Astrocyte (in vitro differentiated cells and primary cell): ENCODE results near the gene SMARCA4. TPM values are rescaled to one million over a fixed set of nuclear protein-coding genes. Genes with fewer than 3 reads are reported as not detected.

Source experiments
- DNase-seq: peaks from one replicate; pipeline ENCODE4 v3.0.0-alpha.2; 2010; ENCODE audit warnings: low read depth
- FAIRE-seq: peaks from 2 replicates; lab custom pipeline; 2011; peaks lifted over from hg19 to GRCh38; lab: Jason Lieb, UNC
- H2AFZ ChIP-seq: 2 replicates; pipeline ENCODE4 v1.6.0; 2012; ENCODE audit warnings: low read depth, low read length, inconsistent platforms
- H3K27ac ChIP-seq: 2 replicates; pipeline ENCODE4 v1.5.1; 2011; ENCODE audit warnings: low read depth, low read length, inconsistent platforms
- H3K27me3 ChIP-seq: 2 replicates; pipeline ENCODE4 v1.6.0; 2011; ENCODE audit warnings: low read length, inconsistent platforms; ENCODE audit not compliant: insufficient read depth
- H3K36me3 ChIP-seq: 2 replicates; pipeline ENCODE4 v1.5.1; 2011; ENCODE audit warnings: low read length, inconsistent platforms; ENCODE audit not compliant: insufficient read depth
- H3K4me1 ChIP-seq: 2 replicates; pipeline ENCODE4 v1.5.1; 2011; ENCODE audit warnings: low read length, inconsistent platforms; ENCODE audit not compliant: insufficient read depth
- H3K4me2 ChIP-seq: 2 replicates; pipeline ENCODE4 v1.6.0; 2012; ENCODE audit warnings: low read length, inconsistent platforms
- H3K4me3 ChIP-seq: 2 replicates; pipeline ENCODE4 v1.5.1; 2011; ENCODE audit warnings: low read depth, mild to moderate bottlenecking, low read length, inconsistent platforms; ENCODE audit not compliant: insufficient read depth
- H3K79me2 ChIP-seq: 2 replicates; pipeline ENCODE4 v1.6.0; 2012; ENCODE audit warnings: mild to moderate bottlenecking, low read length, inconsistent platforms; ENCODE audit not compliant: insufficient read depth
- H3K9ac ChIP-seq: 2 replicates; pipeline ENCODE4 v1.6.0; 2012; ENCODE audit warnings: mild to moderate bottlenecking, low read length, inconsistent platforms
- H3K9me3 ChIP-seq: 2 replicates; pipeline ENCODE4 v1.5.1; 2012; ENCODE audit warnings: low read depth, mild to moderate bottlenecking, low read length, inconsistent platforms; ENCODE audit not compliant: insufficient read depth
- H4K20me1 ChIP-seq: 2 replicates; pipeline ENCODE4 v1.6.0; 2012; ENCODE audit warnings: low read length, inconsistent platforms; ENCODE audit not compliant: insufficient read depth
- H3K27ac Mint-ChIP-seq: one replicate; pipeline ENCODE4 v1.8.0; 2021; ENCODE audit warnings: mild to moderate bottlenecking, mixed read lengths; ENCODE audit not compliant: unreplicated experiment
- H3K27me3 Mint-ChIP-seq: one replicate; pipeline ENCODE4 v1.8.0; 2021; ENCODE audit warnings: low read depth, mixed read lengths; ENCODE audit not compliant: unreplicated experiment
- H3K36me3 Mint-ChIP-seq: one replicate; pipeline ENCODE4 v1.8.0; 2021; ENCODE audit warnings: low read depth, mixed read lengths; ENCODE audit not compliant: unreplicated experiment
- H3K4me1 Mint-ChIP-seq: one replicate; pipeline ENCODE4 v1.8.0; 2021; ENCODE audit warnings: low read depth, mixed read lengths; ENCODE audit not compliant: unreplicated experiment
- H3K4me3 Mint-ChIP-seq: one replicate; pipeline ENCODE4 v1.8.0; 2021; ENCODE audit warnings: mild to moderate bottlenecking, moderate library complexity, mixed read lengths; ENCODE audit not compliant: unreplicated experiment
- H3K9me3 Mint-ChIP-seq: one replicate; pipeline ENCODE4 v1.8.0; 2021; ENCODE audit warnings: mild to moderate bottlenecking, mixed read lengths; ENCODE audit not compliant: unreplicated experiment
- CTCF ChIP-seq: IDR thresholded peaks from 2 replicates; pipeline ENCODE4 v1.5.1; 2011; ENCODE audit warnings: low read depth, mild to moderate bottlenecking, inconsistent platforms, low read length, moderate library complexity; ENCODE audit not compliant: insufficient read depth
- EZH2 ChIP-seq: IDR thresholded peaks from 2 replicates; pipeline ENCODE4 v1.6.1; 2012; ENCODE audit warnings: mild to moderate bottlenecking, low read length, inconsistent platforms; ENCODE audit not compliant: insufficient read depth
- total RNA-seq: library from RNA; stranded (reverse); gene quantifications from 2 replicates; pipeline ENCODE4 v1.2.1, GENCODE V29; 2021

SMARCA4 gene
- total RNA-seq, 1 donor from 2014 or later: 159 TPM

DNA sequence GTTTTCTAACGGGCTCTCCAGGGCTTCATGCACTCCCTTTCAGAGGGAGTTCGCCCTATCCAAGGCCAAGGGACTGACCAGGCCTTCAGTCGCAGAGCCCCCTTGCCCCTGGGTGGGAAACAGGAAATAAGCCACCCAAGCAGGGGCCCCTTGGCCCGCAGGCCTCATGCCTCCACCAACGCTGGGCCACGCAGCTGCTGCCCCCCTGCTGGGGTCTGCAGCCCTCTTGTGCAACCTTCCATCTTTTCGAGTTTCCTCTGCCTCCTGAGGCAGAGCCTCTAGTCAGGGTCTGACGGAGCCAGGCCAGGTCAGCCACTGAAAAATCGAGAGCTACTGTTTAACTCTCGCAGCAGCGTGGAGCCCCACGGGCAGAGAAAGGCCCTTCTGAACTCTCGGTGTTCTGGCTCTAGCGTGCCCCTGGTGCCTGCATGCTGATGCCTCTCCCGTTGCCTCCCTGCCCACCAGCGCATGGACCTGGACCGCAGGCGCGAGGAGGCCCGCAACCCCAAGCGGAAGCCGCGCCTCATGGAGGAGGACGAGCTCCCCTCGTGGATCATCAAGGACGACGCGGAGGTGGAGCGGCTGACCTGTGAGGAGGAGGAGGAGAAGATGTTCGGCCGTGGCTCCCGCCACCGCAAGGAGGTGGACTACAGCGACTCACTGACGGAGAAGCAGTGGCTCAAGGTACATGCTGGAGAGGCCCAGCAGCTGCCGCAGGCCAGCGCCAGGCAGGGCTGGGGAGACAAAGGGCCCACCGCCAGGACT, 73.8 kb downstream of the SMARCA4 start:
- H2AFZ ChIP-seq: no peak overlapping the region
- no peak overlapping the region for H3K4me3 Mint-ChIP-seq
- H3K27me3 ChIP-seq: no peaks in the 10 kb centered on the region
- no peaks in the 10 kb centered on the region for H3K4me1 ChIP-seq
- no peak for TF ChIP-seq EZH2
- H3K27ac ChIP-seq: no peak overlapping the region
- H3K4me1 Mint-ChIP-seq: no peaks in the 10 kb centered on the region
- H3K36me3 Mint-ChIP-seq: peaks cover 11% of the 10 kb centered on the region
- peaks cover 22% of the 10 kb centered on the region for H3K79me2 ChIP-seq
- H3K27me3 Mint-ChIP-seq: no peaks in the 10 kb centered on the region
- DNase-seq: no peak
- no peak overlapping the region for H3K4me3 ChIP-seq
- no peak overlapping the region for H3K27ac Mint-ChIP-seq
- peaks cover 44% of the 10 kb centered on the region for H4K20me1 ChIP-seq
- H3K4me2 ChIP-seq: no peak overlapping the region
- no peaks in the 10 kb centered on the region for H3K9me3 ChIP-seq
- no peaks in the 10 kb centered on the region for H3K9me3 Mint-ChIP-seq
- FAIRE-seq: no peak
- H3K9ac ChIP-seq: no peak overlapping the region
- H3K36me3 ChIP-seq: peaks cover 59% of the 10 kb centered on the region

GRCh38 chr19:11035441-11036377, 74.9 kb downstream of the SMARCA4 start:
- Mint-ChIP-seq H3K27ac (peak overlapping the region; percentile 18), H3K9me3 (no peaks in the 10 kb centered on the region), H3K4me1 (no peaks in the 10 kb centered on the region), H3K4me3 (no peak overlapping the region), H3K36me3 (peaks cover 11% of the 10 kb centered on the region), H3K27me3 (no peaks in the 10 kb centered on the region)
- FAIRE-seq (no peak), DNase-seq (peak; percentile 59)
- Histone ChIP-seq H3K4me1 (no peaks in the 10 kb centered on the region), H3K36me3 (peaks cover 55% of the 10 kb centered on the region), H3K79me2 (peaks cover 22% of the 10 kb centered on the region), H3K27ac (no peak overlapping the region), H3K27me3 (no peaks in the 10 kb centered on the region), H3K9ac (no peak overlapping the region), H3K9me3 (no peaks in the 10 kb centered on the region), H2AFZ (no peak overlapping the region), H4K20me1 (peaks cover 37% of the 10 kb centered on the region), H3K4me3 (no peak overlapping the region), H3K4me2 (no peak overlapping the region)
- TF ChIP-seq EZH2 (no peak), CTCF (peak; percentile 69)

GRCh38 chr19:11038511-11038910, 77.7 kb downstream of the SMARCA4 start:
- Histone ChIP-seq H3K4me3 (no peak overlapping the region), H3K27ac (no peak overlapping the region), H3K9ac (no peak overlapping the region), H2AFZ (no peak overlapping the region), H3K9me3 (no peaks in the 10 kb centered on the region), H4K20me1 (peaks cover 38% of the 10 kb centered on the region), H3K36me3 (peaks cover 46% of the 10 kb centered on the region), H3K79me2 (peaks cover 22% of the 10 kb centered on the region), H3K4me1 (no peaks in the 10 kb centered on the region), H3K4me2 (no peak overlapping the region), H3K27me3 (no peaks in the 10 kb centered on the region)
- no peaks in the 10 kb centered on the region for H3K9me3 Mint-ChIP-seq
- H3K36me3 Mint-ChIP-seq: peaks cover 16% of the 10 kb centered on the region
- no peak overlapping the region for H3K4me3 Mint-ChIP-seq
- no peak for TF ChIP-seq CTCF
- no peak for TF ChIP-seq EZH2
- FAIRE-seq (no peak), DNase-seq (no peak)
- H3K4me1 Mint-ChIP-seq: no peaks in the 10 kb centered on the region
- peak overlapping the region; percentile 34 for H3K27ac Mint-ChIP-seq
- no peaks in the 10 kb centered on the region for H3K27me3 Mint-ChIP-seq
